Left lung (tissue), 10 donors: Measurements from ENCODE around the gene LBX1. TPM values are rescaled to one million over a fixed set of nuclear protein-coding genes. Genes with fewer than 3 reads are reported as not detected.

Experiments
- ATAC-seq: fragments of 200-7000 bp; cut with Tn5 transposase; one replicate; pipeline ENCODE4 v1.9.1; 2020; ENCODE audit warnings: moderate library complexity
- DNase-seq, 4 donors: peaks; one replicate each; pipeline ENCODE4 v3.0.0-alpha.2; 2013 to 2020
- H3K27ac ChIP-seq, 2 donors: fragments of 200-600 bp; sonication (generic) in 1 of 2; one replicate each; pipeline versions ENCODE4 v1.5.0 to v1.8.0; 2020 to 2021
- H3K27me3 ChIP-seq, 2 donors: fragments of 200-600 bp; sonication (generic) in 1 of 2; one replicate each; pipeline versions ENCODE4 v1.5.0 to v1.8.0; 2020 to 2021
- H3K36me3 ChIP-seq, 2 donors: fragments of 200-600 bp; sonication (generic) in 1 of 2; one replicate each; pipeline versions ENCODE4 v1.5.0 to v1.8.0; 2020 to 2021
- H3K4me1 ChIP-seq, 2 donors: fragments of 200-600 bp; one replicate each; pipeline ENCODE4 v1.8.0; 2021
- H3K4me3 ChIP-seq, 2 donors: fragments of 200-600 bp; sonication (generic) in 1 of 2; one replicate each; pipeline versions ENCODE4 v1.5.0 to v1.8.0; 2020 to 2021; ENCODE audit warnings: mild to moderate bottlenecking in 1 of 2
- H3K9me3 ChIP-seq, 2 donors: fragments of 200-600 bp; sonication (generic) in 1 of 2; one replicate each; pipeline versions ENCODE4 v1.5.0 to v1.8.0; 2020 to 2021
- intact Hi-C, 2 donors: fragments of 100-400 bp; cut with DNase I; formaldehyde crosslinking; loops; one replicate each; pipeline versions ENCODE4 v1.11.2 to v1.14.2; 2022
- polyA plus RNA-seq, 6 donors: library from polyadenylated mRNA; unstranded; fragments of 120-200 nt; gene quantifications; one replicate each; pipeline ENCODE4 v1.2.1, GENCODE V29; 2013; ENCODE audit not compliant: insufficient read length in 6 of 6
- total RNA-seq, 2 donors: library from RNA; stranded (reverse); fragmentation: NEBNext Ultra II Directional; extraction: Animal tissue kit (Norgen Biotek cat#: 25700); gene quantifications; one replicate each; pipeline ENCODE4 v1.2.1, GENCODE V29; 2021
- TF ChIP-seq, protein P1 (sequence below), 2 donors: fragments of 200-600 bp; sonication (generic) in 1 of 2; IDR thresholded peaks; one replicate each; pipeline versions ENCODE4 v1.5.0 to v1.8.0; 2021; ENCODE audit warnings: antibody characterized with exemption in 2 of 2
- donor health status: DM: no; HTN: yes; CAD: no.
- donor health status: DM: no; HTN: no; CAD: no.

LBX1 gene
- total and polyA plus RNA-seq, 8 donors: 0.18 to 0.75 (median 0.40) TPM

DNA sequence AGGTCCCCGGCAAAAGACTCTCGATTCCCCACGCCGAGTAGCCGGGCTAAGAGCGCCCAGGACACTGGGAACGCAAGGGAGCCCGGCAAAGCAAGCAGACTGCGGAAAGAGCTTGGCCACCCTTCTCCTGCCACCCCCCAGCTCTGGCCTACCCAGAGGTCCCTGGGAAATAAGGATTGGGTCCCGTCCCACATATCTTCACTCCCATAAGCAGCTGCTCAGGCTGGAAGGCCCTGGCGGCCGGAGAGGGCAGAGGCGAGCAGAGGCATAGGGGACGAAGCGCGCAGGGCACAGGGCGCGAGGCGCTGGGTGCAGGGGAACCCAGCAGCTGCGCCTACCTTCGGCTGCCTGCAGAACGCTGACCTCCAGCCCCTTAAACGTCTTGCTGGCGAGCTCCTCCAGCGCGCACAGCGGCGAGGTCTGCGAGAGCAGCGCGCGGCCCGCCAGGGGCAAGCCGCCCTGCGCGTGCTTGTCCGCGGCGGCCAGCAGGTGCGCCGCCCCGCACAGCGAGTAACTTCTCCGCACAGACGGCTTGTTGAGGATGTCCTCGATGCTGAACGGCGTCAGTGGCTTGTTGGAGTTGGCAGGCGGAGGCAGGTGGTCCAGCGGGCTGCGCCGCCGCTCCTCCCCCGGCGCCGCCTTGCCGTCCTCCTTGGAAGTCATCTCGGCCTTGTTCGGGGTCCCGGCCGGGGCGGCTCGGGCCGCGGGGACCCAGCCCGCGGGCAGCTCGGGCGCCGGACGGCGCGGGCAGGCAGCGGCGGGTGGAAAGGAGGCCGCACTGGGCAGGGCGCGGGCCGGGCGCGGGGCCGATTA lies 904 bp downstream of the LBX1 start:
- no peaks in the 10 kb centered on the region for H3K36me3 ChIP-seq
- DNase-seq (no peak), ATAC-seq (no peak)
- no peaks in the 10 kb centered on the region for H3K9me3 ChIP-seq
- peaks cover 11 to 64% of the 10 kb centered on the region in 2 donors for H3K4me1 ChIP-seq
- intact Hi-C loops: no loop called here
- peaks cover 95 to 100% of the 10 kb centered on the region in 2 donors for H3K27me3 ChIP-seq
- H3K27ac ChIP-seq: no peak overlapping the region
- H3K4me3 ChIP-seq: no peak overlapping the region
- TF ChIP-seq, protein P1, sequence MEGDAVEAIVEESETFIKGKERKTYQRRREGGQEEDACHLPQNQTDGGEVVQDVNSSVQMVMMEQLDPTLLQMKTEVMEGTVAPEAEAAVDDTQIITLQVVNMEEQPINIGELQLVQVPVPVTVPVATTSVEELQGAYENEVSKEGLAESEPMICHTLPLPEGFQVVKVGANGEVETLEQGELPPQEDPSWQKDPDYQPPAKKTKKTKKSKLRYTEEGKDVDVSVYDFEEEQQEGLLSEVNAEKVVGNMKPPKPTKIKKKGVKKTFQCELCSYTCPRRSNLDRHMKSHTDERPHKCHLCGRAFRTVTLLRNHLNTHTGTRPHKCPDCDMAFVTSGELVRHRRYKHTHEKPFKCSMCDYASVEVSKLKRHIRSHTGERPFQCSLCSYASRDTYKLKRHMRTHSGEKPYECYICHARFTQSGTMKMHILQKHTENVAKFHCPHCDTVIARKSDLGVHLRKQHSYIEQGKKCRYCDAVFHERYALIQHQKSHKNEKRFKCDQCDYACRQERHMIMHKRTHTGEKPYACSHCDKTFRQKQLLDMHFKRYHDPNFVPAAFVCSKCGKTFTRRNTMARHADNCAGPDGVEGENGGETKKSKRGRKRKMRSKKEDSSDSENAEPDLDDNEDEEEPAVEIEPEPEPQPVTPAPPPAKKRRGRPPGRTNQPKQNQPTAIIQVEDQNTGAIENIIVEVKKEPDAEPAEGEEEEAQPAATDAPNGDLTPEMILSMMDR (IDR thresholded peaks at IDR 0.05): no peak

DNA sequence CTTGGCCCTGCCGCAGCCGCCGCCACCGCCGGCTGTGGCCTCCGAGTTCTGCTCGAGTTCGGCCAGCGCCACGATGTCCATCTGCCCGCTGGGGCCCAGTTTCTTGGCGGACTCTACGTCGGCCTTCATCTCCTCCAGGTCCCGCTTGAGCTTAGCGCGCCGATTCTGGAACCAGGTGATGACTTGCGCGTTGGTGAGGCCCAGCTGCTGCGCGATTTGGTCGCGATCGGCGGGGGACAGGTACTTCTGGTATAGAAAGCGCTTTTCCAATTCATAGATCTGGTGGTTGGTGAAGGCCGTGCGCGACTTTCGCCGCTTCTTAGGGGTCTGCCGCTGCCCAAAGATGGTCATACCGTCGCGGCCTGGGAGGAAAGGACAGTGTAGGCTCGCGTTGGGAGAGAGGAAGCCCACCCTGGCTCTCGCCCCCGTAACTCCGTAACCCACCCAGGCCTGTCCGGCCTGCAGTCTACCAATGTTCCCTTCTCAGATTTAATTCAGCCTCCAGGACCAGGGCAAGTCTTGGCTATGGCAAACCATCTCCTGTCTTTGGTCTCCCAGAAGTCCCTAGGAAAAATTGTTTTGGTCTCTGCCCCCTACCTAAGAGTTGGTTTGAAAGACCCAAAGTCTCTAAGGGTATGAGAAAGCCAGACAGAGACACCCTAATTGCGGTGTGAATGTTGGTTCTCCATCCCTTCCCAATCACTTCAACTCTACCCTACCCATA lies 1.7 kb downstream of the LBX1 start:
- TF ChIP-seq, protein P1 (IDR thresholded peaks at IDR 0.05): no peak
- intact Hi-C loops: no loop called here
- H3K4me3 ChIP-seq: no peak overlapping the region
- no peaks in the 10 kb centered on the region for H3K9me3 ChIP-seq
- H3K36me3 ChIP-seq: no peaks in the 10 kb centered on the region
- peaks cover 11 to 71% of the 10 kb centered on the region in 2 donors for H3K4me1 ChIP-seq
- DNase-seq (no peak), ATAC-seq (no peak)
- peaks cover 99 to 100% of the 10 kb centered on the region in 2 donors for H3K27me3 ChIP-seq
- no peak overlapping the region for H3K27ac ChIP-seq

DNA sequence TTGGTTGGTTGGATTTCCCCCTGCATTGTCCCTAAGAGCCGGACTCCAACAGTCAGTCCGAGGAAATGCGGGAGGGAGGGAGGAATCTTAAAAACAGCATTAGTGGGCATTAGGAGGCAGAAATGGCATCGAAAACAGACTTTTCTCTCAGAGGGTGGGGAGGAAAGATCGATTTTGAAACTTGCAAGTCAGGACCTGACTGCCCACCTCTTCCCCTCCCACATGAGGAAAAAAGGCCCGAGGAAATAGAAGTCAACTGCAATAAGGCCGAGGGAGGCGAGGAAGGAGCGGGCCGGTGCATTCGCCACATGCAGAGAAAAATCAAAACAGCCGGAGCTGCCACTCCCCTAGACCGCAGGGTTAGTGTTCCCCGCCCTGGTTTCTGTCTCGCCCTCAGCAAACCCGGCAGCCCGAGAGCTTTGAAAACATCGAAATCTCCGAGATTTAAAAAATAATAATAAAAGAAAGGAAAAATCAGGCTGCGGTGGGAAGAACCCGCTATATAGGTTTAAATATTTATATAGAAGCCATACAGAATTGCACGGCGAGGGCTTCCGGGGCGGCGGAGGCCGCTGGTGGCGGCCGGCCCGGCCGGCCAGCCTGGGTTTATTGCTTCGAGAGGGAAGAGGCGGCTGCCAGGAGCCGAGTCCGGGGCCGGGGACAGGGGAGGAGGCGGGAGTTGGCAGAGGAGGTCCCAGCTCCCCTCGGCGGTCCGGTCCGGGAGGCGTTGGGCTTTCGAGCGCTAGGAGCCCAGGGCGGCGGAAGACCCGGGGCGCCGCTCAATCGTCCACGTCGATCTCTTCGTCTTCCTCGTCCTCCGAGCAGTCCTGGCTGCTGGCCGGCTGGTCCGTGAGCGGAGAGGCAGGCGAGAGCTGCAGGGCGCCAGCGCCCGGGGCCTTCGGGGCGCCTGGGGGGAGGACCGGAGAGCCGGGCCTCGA lies 2.5 kb downstream of the LBX1 start:
- H3K27ac ChIP-seq: no peak overlapping the region
- no peaks in the 10 kb centered on the region for H3K36me3 ChIP-seq
- peak overlapping the region in 1 of 2 donors; percentile 11 for H3K4me3 ChIP-seq
- TF ChIP-seq, protein P1 (IDR thresholded peaks at IDR 0.05): no peak
- ATAC-seq (no peak), DNase-seq (peak in 1 of 4 donors; percentile 78)
- H3K27me3 ChIP-seq: peaks cover 99 to 100% of the 10 kb centered on the region in 2 donors
- intact Hi-C loops: no loop called here
- no peaks in the 10 kb centered on the region for H3K9me3 ChIP-seq
- H3K4me1 ChIP-seq: peaks cover 11 to 75% of the 10 kb centered on the region in 2 donors

DNA sequence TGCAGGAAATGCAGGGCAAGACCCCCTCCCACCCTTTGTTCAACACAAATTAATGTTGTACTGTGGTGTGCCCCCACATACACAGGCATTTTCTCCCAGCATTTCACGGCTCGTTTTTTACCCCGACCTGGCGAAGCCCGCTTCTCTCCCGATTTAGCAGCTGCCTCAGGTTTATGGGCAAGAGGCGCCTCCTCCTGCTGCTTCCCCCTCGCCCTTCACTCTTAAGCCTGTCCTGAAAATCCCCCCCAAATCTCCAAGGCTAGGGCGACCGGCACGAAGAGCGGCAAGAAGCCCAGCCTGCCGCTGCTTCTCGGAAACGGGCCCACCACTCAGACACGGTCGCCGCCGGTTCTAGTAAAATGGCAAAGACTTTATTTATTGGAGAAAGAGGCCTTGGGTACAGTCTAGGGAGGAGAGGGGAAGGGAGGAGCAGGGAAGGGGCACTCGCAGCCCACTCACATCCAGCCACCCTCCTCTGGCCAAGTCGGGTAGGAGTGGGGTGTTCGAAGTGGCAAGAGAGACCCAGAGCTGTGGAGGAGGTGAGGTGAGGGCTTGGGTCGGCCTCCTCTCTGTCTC lies 3.3 kb downstream of the LBX1 start:
- Histone ChIP-seq H3K27ac (no peak overlapping the region), H3K4me3 (no peak overlapping the region), H3K4me1 (peaks cover 11 to 75% of the 10 kb centered on the region in 2 donors), H3K27me3 (peaks cover 99 to 100% of the 10 kb centered on the region in 2 donors), H3K9me3 (no peaks in the 10 kb centered on the region), H3K36me3 (no peaks in the 10 kb centered on the region)
- ATAC-seq (no peak), DNase-seq (no peak)
- intact Hi-C loops: no loop called here
- TF ChIP-seq, protein P1 (IDR thresholded peaks at IDR 0.05): no peak
